Islet precursor cell (in vitro differentiated cells): ENCODE results near the gene OXA1L.
"Not testable (repeated sequence)": the region's sequence is repeated elsewhere in the genome, so short reads cannot be mapped to it uniquely, and the experiment has no call there.

Source experiments
- DNase-seq: peaks from one replicate; pipeline ENCODE4 v3.0.0-alpha.2; 2018

OXA1L gene

GRCh38 chr14:22769369-22769768 lies 2.9 kb downstream of the OXA1L start:
- no peak for DNase-seq

GRCh38 chr14:22770481-22771187 lies 4.1 kb downstream of the OXA1L start:
- no peak for DNase-seq

DNA sequence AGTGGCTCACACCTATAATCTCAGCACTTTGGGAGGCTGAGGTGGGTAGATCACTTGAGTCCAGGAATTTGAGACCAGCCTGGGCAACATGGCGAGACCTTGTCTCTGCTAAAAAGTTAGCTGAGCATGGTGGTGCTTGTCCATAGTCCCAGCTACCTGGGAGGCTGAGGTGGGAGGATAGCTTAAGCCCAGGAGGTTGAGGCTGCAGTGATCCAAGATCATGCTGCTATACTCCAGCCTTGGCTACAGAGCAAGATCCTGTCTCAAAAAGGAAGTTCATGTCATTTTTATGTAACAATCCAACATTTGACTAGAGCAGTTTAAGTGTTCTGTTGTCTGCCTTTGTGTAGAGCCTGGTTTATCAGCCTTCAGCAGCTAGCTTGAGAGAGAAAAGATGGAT lies 6.2 kb downstream of the OXA1L start:
- DNase-seq: no peak

- peak; percentile 29 for DNase-seq
Observed at GRCh38 chr14:22773162-22774010, 6.9 kb downstream of the OXA1L start.

- no peak for DNase-seq
Observed at GRCh38 chr14:22774011-22774706, 7.7 kb downstream of the OXA1L start.

- peak; percentile 18 for DNase-seq
Observed at GRCh38 chr14:22776215-22776614, 9.7 kb downstream of the OXA1L start.

DNA sequence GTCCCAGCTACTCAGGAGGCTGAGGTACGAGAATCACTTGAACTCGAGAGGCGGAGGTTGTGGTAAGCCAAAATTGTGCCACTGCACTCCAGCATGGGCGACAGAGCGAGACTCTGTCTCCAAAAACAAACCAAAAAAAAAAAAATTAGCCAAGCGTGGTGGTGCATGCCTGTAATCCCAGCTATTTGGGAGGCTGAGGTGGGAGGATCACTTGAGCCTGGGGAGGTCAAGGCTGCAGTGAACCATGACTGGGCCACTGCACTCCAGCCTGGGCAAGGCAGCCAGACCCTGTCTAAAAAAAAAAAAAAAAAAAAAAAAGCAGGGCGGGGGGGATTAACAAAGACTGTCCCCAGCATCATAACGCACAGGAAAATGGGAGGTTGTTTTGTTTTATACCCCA lies 10.4 kb downstream of the OXA1L start:
- DNase-seq: not testable (repeated sequence)

GRCh38 chr14:22778084-22778483 lies 11.6 kb downstream of the OXA1L start:
- no peak for DNase-seq

DNA sequence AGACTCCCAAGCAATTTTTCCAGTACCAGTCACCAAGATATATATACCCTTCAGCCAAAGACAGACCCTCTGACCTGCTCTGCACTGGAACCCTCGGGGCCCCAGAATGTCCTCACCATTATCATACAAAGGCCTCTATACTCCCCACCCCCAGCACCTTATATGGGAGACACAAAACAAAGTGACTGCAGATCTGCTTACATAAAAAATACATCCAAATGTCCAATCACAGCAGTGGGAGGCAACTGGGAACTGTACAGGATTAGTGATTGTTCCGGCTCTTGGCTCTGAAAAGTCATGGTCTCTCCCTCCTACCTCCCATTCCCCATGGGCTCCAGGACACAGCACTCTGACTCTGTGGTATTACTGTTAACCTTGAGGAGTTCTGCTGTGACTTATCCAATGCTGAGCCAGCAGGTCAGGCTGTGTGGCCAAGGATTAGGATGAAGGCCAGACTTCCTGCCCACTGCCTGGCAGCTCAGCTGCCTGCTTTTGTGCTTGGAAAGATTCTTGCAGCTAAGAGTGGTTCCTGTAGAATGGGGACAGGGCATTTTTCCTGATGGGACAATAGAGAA lies 13.7 kb downstream of the OXA1L start:
- no peak for DNase-seq

DNA sequence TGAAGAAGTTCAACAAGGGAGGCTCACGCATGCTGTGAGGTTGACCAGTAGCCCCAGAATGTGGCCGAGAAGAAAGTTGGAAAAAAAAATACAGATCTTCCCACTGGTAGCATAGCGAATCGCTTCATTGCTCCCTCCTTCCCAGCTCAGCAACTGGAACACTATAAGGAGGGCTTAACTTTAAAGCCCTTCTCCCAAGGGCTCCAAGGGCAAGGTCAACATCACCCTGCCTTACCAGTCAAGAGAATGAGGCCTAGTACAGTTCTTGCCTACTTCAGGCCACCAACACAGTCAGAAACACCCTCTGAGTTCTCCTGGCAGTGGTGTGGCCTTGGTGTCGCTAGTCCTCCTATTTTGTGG lies 14.4 kb downstream of the OXA1L start:
- DNase-seq: no peak

GRCh38 chr14:22781301-22781991 lies 15.0 kb downstream of the OXA1L start:
- DNase-seq: peak; percentile 53

GRCh38 chr14:22786685-22787084 lies 20.2 kb downstream of the OXA1L start:
- no peak for DNase-seq

- DNase-seq: peak; percentile 89
Observed at GRCh38 chr14:22791301-22791700, 24.8 kb downstream of the OXA1L start.

DNA sequence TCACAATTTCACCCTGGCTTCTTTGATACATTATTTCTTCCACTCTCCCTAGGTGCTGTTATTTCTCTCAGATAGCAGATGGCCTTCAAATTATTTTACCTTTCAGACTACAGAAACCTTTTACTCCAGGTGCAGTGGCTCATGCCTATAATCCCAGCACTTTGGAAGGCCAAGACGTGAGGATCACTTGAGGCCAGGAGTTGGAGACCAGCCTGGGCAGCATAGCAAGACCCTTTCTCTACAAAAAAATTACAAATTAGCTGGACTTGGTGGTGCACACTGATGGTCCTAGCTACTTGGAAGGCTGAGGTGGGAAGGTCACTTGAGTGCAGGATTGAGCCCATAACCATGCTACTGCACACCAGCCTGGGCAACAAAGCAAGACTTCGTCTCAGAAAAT lies 25.7 kb downstream of the OXA1L start:
- no peak for DNase-seq

DNA sequence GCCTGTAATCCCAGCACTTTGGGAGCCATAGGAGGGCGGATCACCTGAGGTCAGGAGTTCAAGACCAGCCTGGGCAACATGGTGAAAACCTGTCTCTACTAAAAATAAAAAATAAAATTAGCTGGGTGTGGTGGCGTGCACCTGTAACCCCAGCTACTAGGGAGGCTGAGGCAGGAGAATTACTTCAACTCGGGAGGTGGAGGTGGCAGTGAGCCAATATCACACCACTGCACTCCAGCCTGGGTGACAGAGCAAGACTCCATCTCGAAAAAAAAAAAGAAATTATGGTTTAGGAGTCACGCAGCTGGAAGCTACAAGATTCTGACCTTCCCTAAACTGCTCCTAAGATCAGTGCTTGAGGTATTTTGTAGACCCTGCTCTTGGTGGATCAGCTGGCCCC lies 27.1 kb downstream of the OXA1L start:
- not testable (repeated sequence) for DNase-seq

DNA sequence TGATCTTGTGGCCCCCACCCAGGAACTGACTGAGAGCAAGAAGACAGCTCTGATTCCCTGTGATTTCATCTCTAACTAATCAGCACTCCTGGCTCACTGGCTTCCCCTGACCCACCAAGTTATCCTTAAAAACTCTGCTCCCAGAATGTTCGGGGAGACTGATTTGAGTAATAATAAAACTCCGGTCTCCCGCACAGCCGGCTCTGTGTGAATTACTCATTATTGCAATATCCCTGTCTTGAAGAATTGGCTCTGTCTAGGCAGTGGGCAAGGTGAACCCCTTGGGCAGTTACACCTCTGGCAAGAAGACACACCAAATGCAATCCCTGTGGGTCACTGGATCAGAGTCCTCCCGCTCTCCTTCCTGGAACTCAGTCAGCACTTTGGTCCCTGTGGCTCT lies 27.5 kb downstream of the OXA1L start:
- no peak for DNase-seq

DNA sequence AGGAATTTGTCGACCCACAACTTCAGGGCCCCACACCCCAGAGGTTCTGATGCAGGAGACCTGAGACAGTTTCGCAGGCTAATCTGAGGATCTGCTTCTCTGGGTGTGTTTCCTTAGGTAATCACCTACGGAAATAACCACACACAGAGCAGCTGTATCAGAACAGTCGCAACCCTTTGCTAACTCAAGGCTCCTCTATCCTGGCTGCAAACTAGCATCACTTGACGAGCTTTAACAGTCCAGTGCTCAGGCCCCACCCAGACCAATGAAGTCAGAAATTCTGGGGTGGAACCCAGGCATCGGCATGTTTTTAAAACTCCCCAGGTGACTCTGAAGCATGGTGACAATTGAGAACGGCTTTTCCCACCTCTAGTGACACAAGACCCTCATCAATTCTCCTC lies 28.1 kb downstream of the OXA1L start:
- no peak for DNase-seq

- no peak for DNase-seq
Observed at GRCh38 chr14:22796087-22796707, 29.7 kb downstream of the OXA1L start.

DNA sequence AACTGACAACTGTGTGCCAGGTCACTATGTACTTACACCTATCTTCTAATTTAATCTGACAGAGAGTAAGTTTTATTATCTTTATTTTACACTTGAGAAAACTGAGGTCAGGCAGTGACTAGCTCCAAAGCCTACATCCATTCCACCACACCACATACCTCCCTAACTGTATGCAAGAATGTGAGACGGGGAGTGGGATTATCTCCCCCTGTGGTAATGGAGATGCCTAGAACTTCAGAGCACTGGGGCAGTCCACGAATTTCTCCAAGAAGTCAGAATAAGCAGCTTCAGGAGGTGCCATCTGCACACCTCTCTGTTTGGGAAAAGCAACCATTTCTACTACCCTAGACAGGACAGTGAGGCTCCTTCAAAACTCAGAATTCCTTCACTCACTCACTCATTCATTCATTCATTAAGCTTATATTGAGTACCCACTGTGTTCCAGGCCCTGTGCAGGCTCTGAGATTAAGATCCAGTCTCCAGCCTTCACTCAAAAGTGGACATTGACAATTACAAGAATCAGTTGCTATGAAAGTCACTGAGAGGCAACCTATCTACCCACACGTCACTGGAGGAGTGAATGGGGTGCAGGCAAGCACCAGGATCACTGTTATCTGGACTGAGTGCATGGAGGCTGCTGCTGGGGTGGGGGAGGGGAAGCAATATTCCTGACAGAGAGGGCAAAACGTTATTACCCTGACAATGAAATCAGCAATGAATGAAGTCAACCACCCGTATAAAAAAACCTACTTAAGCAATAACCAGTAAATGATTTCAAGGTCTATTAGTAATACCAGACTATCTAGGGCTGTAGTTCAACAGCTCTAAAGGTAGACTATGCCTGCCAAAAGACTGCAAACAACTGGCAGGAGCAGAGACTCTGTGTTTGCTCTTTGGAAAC lies 30.8 kb downstream of the OXA1L start:
- DNase-seq: no peak

GRCh38 chr14:22798528-22798927 lies 32.0 kb downstream of the OXA1L start:
- no peak for DNase-seq

DNA sequence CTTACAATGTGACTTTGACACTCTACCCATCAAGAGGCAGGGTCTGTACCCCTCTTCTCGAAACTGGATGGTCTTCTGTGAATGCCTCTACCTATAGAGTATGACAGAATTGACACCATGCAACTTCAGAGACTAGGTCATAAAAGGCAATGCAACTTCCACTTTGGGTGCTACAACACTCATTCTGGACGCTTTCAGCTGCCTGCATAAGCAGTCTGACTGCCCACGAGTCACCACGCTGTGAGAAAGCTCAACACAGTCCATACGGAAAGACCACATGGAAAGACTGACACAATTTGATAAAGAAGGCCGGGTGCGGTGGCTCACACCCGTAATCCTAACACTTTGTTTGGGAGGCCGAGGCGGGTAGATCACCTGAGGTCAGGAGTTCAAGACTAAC lies 33.9 kb downstream of the OXA1L start:
- no peak for DNase-seq
